Caco-2 (cell line): ENCODE data around the gene TANK. TPM values are rescaled to one million over a fixed set of nuclear protein-coding genes. Genes with fewer than 3 reads are reported as not detected.

ENCODE experiments used
- BruUV-seq: library from RNA; stranded (reverse); fragments of 400-500 nt; replicated peaks from 2 replicates; lab custom pipeline; 2021; lab: Mats Ljungman, UMichigan
- CTCF ChIA-PET: fragments of 300-600 bp; sonication (Branson Sonifier 250); formaldehyde crosslinking; loops from one replicate; lab custom pipeline; 2022; ENCODE audit warnings: antibody characterized with exemption; lab: Charles Lee
- POLR2A ChIA-PET: fragments of 300-600 bp; sonication (Branson Sonifier 250); formaldehyde crosslinking; loops from one replicate; lab custom pipeline; 2022; ENCODE audit warnings: antibody characterized with exemption; lab: Charles Lee
- DNase-seq, 2 experiments: peaks; one replicate each; pipeline versions ENCODE4 v3.0.0 to v3.0.0-alpha.2; 2020 to 2022
- H3K27me3 ChIP-seq: replicated peaks from 2 replicates; pipeline ENCODE4 v1.6.0; 2011; ENCODE audit warnings: low read length; ENCODE audit not compliant: control insufficient read depth, insufficient read depth
- H3K36me3 ChIP-seq: 2 replicates; pipeline ENCODE4 v1.5.1; 2011; ENCODE audit warnings: low read length; ENCODE audit not compliant: control insufficient read depth, insufficient read depth
- H3K4me1 ChIP-seq: fragments of 250-450 bp; sonication (Bioruptor Pico); 2 replicates; pipeline ENCODE4 v1.5.1; 2020; ENCODE audit warnings: mild to moderate bottlenecking
- H3K4me3 ChIP-seq: 2 replicates; pipeline ENCODE4 v1.5.1; 2011; ENCODE audit warnings: low read depth, mild to moderate bottlenecking, control low read depth, low read length
- H3K9me3 ChIP-seq: fragments of 250-450 bp; sonication (Bioruptor Pico); 2 replicates; pipeline ENCODE4 v1.5.1; 2020; ENCODE audit warnings: mild to moderate bottlenecking, moderate library complexity
- H3K27ac Mint-ChIP-seq: one replicate; pipeline ENCODE4 v1.8.0; 2022; ENCODE audit warnings: mixed read lengths; ENCODE audit not compliant: unreplicated experiment
- H3K27me3 Mint-ChIP-seq: one replicate; pipeline ENCODE4 v1.8.0; 2022; ENCODE audit warnings: mixed read lengths; ENCODE audit not compliant: insufficient read depth, unreplicated experiment
- H3K36me3 Mint-ChIP-seq: one replicate; pipeline ENCODE4 v1.8.0; 2022; ENCODE audit warnings: mild to moderate bottlenecking, mixed read lengths; ENCODE audit not compliant: insufficient read depth, unreplicated experiment
- H3K4me1 Mint-ChIP-seq: one replicate; pipeline ENCODE4 v1.8.0; 2022; ENCODE audit warnings: low read depth, mixed read lengths; ENCODE audit not compliant: unreplicated experiment
- H3K4me3 Mint-ChIP-seq: one replicate; pipeline ENCODE4 v1.8.0; 2022; ENCODE audit warnings: mild to moderate bottlenecking, moderate library complexity, mixed read lengths; ENCODE audit not compliant: unreplicated experiment
- H3K9me3 Mint-ChIP-seq: one replicate; pipeline ENCODE4 v1.8.0; 2022; ENCODE audit warnings: mixed read lengths; ENCODE audit not compliant: unreplicated experiment
- intact Hi-C: fragments of 100-400 bp; cut with micrococcal nuclease; formaldehyde crosslinking; loops from one replicate; pipeline ENCODE4 v1.10.0; 2022; ENCODE audit not compliant: unreplicated experiment
- total RNA-seq: library from RNA; stranded (reverse); gene quantifications from 2 replicates; pipeline ENCODE4 v1.2.3, GENCODE V29; 2022
- TF ChIP-seq, protein P1 (sequence below), 2 experiments: fragments of 200-600 bp in 1 of 2; IDR thresholded peaks; 1 replicate in 1 of 2; 2 replicates in 1 of 2; pipeline versions ENCODE4 v1.5.1 to v1.8.0; 2011 to 2022; ENCODE audit warnings: antibody characterized with exemption in 1 of 2, control low read depth in 1 of 2, inconsistent platforms in 1 of 2, low read depth in 1 of 2, low read length in 1 of 2, mild to moderate bottlenecking in 1 of 2, moderate library complexity in 1 of 2; ENCODE audit not compliant: insufficient read depth in 1 of 2, severe bottlenecking in 1 of 2, unreplicated experiment in 1 of 2

The TANK gene
- total RNA-seq, 1 experiment from 2014 or later, result 56.0 TPM

GRCh38 chr2:161119483-161119882 lies 40.7 kb upstream of the TANK start:
- TF ChIP-seq, protein P1, sequence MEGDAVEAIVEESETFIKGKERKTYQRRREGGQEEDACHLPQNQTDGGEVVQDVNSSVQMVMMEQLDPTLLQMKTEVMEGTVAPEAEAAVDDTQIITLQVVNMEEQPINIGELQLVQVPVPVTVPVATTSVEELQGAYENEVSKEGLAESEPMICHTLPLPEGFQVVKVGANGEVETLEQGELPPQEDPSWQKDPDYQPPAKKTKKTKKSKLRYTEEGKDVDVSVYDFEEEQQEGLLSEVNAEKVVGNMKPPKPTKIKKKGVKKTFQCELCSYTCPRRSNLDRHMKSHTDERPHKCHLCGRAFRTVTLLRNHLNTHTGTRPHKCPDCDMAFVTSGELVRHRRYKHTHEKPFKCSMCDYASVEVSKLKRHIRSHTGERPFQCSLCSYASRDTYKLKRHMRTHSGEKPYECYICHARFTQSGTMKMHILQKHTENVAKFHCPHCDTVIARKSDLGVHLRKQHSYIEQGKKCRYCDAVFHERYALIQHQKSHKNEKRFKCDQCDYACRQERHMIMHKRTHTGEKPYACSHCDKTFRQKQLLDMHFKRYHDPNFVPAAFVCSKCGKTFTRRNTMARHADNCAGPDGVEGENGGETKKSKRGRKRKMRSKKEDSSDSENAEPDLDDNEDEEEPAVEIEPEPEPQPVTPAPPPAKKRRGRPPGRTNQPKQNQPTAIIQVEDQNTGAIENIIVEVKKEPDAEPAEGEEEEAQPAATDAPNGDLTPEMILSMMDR (IDR thresholded peaks at IDR 0.05; ENCODE audit: insufficient read depth in 1 of 2, low read depth in 1 of 2, low read length in 1 of 2, severe bottlenecking in 1 of 2, unreplicated experiment in 1 of 2), result no peak
- Mint-ChIP-seq H3K9me3 (peaks cover 44% of the 10 kb centered on the region), H3K27me3 (no peaks in the 10 kb centered on the region), H3K4me3 (no peak overlapping the region), H3K4me1 (peaks cover 43% of the 10 kb centered on the region), H3K27ac (no peak overlapping the region), H3K36me3 (peaks cover 27% of the 10 kb centered on the region)
- ChIA-PET POLR2A (no interaction called here), CTCF (no interaction called here)
- no peak for DNase-seq
- Histone ChIP-seq H3K4me1 (peaks cover 57% of the 10 kb centered on the region), H3K27me3 (no peaks in the 10 kb centered on the region), H3K4me3 (no peak overlapping the region), H3K9me3 (peaks cover 15% of the 10 kb centered on the region), H3K36me3 (no peaks in the 10 kb centered on the region; the same call in 1 of the 2 replicates)
- BruUV-seq, result no TSS peak
- intact Hi-C loops, result no loop called here

DNA sequence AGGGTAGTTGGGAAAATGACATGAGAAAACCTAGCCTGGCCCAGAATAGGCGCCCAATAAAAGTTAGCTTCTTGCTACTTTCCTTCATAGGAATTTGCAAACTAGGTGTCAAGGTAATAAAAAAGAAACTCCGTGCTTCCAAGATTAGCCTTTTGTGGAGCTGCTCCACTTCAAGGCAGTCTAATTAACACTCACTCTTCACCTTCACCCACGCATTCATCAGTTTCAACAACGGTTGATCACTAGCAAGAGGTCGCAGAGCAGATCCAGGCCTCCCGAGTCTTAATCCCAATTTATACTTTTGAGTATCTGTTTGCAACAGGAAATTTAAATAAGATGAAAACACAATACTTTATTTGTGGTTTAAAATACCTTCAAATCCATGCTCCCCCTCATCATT lies 39.5 kb upstream of the TANK start:
- Mint-ChIP-seq H3K27me3 (no peaks in the 10 kb centered on the region), H3K4me1 (peaks cover 37% of the 10 kb centered on the region), H3K36me3 (peaks cover 19% of the 10 kb centered on the region), H3K9me3 (peaks cover 35% of the 10 kb centered on the region), H3K27ac (no peak overlapping the region), H3K4me3 (no peak overlapping the region)
- TF ChIP-seq, protein P1 (IDR thresholded peaks at IDR 0.05; ENCODE audit: insufficient read depth in 1 of 2, low read depth in 1 of 2, low read length in 1 of 2, severe bottlenecking in 1 of 2, unreplicated experiment in 1 of 2), result no peak
- ChIA-PET CTCF (no interaction called here), POLR2A (no interaction called here)
- H3K4me1 ChIP-seq, result peaks cover 50% of the 10 kb centered on the region
- no peak overlapping the region for H3K4me3 ChIP-seq
- BruUV-seq, result no TSS peak
- DNase-seq, result no peak
- H3K9me3 ChIP-seq, result peaks cover 9% of the 10 kb centered on the region; the same call in 1 of the 2 replicates
- H3K27me3 ChIP-seq, result no peaks in the 10 kb centered on the region
- H3K36me3 ChIP-seq, result no peaks in the 10 kb centered on the region; the same call in 1 of the 2 replicates
- intact Hi-C loops, result no loop called here

DNA sequence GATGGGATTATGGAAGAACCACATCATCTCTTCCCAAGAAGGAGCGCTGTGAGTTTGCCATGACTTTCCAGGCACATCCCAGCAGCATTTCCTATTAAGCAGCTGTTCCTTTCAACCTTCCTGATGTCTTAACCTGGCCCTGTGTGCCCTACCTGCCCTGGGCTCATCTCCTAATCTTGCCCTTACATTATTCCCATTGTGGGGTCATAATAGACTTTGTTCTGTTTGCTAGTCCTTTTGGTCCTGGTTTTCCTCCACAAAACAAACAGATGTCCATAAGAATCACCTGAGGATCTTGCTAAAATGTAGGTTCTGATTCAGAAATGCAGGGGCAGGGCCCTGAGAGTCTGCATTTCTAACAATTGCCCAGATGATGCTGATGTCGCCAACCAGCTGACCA lies 38.6 kb upstream of the TANK start:
- Histone ChIP-seq H3K4me1 (peaks cover 42% of the 10 kb centered on the region), H3K4me3 (no peak overlapping the region), H3K36me3 (no peaks in the 10 kb centered on the region), H3K9me3 (peaks cover 6% of the 10 kb centered on the region; the same call in 1 of the 2 replicates), H3K27me3 (no peaks in the 10 kb centered on the region)
- Mint-ChIP-seq H3K27me3 (no peaks in the 10 kb centered on the region), H3K27ac (no peak overlapping the region), H3K9me3 (peaks cover 35% of the 10 kb centered on the region), H3K36me3 (peaks cover 15% of the 10 kb centered on the region), H3K4me1 (peaks cover 31% of the 10 kb centered on the region), H3K4me3 (no peak overlapping the region)
- intact Hi-C loops, result loop anchor here (2.0 kb wide), 1 partner anchor 19 kb away; no protein-coding TSS in a partner anchor
- TF ChIP-seq, protein P1 (IDR thresholded peaks at IDR 0.05; ENCODE audit: insufficient read depth in 1 of 2, low read depth in 1 of 2, low read length in 1 of 2, severe bottlenecking in 1 of 2, unreplicated experiment in 1 of 2), result no peak
- no peak for DNase-seq
- no TSS peak for BruUV-seq
- ChIA-PET CTCF (no interaction called here), POLR2A (no interaction called here)
